GM19438 (cell line): ENCODE measurements around the gene BYSL.
"Not testable (repeated sequence)": the region's sequence is repeated elsewhere in the genome, so short reads cannot be mapped to it uniquely, and the experiment has no call there.

Experiments used
- ATAC-seq: cut with Tn5 transposase; IDR thresholded peaks from one replicate; pipeline ENCODE4 v1.9.1; 2021; ENCODE audit warnings: low read depth; ENCODE audit not compliant: unreplicated experiment

The BYSL gene

DNA sequence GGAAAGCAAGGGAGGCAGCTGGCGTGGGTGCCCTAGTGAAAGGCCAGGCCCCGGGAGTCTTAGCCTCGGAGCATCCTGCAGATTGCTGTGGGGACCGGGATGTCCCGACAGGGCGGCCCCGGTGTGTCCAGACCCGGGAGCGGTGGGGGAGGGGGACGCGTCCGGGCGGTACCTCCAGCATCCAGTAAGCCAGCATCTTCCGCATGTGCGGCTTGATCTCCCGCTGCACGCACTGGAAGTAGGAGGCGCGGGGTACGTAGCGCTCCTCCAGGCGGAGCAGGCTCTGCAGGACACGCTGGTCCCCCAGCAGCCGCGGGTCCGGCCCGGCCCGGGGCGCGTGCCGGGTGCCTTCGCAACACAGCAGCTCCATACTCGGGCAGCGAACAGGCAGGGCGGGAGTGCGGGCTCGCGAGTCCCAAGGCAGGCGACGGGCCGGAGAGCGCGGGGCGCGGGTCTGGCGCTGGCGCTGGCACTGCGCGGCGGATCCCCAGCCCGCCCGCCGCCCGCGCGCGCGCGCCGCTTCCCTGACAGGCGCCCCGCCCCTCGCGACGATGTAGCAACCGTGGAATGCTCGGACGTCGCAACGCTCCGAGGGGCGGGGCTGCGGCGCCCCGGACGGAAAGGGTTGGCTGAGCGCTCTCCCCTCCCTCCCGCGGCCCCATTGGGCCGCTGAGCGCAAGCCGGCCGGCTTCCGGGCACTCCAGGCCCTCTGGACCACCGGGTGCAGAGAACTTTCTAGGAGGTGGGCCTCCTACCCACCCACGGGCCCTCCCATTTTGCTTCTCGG lies 20.2 kb downstream of the BYSL start, which contains the start of gene CCND3:
Gene CCND3 (minus strand): TSS at position 529 of the 787 bp plus-strand sequence. CDS start 159 bp downstream, at position 370.
- ATAC-seq, result peak; percentile 83

DNA sequence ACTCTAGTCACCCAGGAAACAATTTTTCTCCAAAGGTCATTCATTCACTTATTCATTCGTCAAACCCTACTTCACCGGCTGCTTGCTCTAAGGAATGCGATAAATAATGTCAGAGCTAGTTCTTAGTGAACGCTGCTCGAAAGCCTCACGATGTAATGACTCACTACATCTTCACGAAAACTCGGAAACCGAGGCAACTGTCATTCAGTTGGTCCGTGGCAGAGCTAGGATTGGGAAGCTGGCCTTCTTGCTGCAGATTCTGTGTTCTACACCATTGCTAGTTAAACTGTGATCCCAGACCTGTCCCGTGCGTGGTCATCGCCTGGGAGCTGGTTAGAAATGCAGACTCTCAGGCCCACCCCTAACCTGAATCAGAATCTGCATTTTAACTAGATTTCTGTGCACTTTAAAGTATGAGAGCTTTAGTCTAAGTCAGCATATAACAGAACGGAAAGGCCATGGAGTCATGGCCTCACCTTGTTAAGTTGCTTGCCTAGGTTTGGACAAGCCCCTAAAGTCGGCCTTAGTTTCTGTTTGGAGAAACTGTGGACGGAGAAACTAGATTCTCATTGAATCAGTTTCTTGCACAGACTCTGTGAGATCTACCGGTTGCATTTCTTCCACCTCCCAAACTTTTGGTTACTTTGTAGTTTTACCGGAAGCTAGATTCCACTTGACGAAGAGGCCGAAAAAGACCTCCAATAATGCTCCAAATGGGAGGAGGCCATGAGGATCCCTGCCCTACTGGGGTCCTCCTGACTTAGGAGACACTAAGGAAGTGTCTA lies 21.0 kb downstream of the BYSL start:
- ATAC-seq, result no peak

DNA sequence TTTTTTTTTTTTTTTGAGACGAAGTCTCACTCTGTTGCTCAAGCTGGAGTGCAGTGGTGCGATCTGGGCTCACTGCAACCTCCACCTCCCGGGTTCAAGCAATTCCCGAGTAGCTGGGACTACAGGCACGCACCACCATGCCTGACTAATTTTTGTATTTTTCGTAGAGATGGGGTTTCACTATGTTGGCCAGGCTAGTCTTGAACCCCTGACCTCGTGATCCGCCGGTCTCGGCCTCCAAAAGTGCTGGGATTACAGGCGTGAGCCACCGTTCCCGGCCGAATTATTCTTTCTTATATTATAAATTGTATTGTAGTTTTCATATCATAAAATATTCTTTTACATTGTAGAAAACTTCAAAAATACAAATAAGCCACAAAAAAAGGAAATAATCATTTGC lies 21.6 kb downstream of the BYSL start:
- ATAC-seq, result not testable (repeated sequence)

DNA sequence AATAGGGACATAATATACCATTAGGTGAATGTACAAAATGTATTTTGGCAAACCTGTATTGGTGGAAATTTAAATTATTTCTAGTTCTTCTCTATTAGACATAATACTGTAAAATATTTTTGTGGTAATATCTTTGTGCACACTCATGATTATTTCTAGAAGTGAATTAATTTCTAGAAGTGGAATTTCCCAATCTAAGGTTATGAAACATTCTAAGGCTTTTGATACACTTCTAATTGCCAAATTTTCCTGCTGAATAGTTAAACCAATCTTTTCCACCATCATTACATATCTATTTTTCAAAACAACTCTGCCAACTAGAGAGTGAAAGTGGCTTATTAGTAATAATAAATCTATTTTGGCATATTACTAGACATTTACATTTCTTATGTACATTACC lies 22.2 kb downstream of the BYSL start:
- ATAC-seq, result no peak

DNA sequence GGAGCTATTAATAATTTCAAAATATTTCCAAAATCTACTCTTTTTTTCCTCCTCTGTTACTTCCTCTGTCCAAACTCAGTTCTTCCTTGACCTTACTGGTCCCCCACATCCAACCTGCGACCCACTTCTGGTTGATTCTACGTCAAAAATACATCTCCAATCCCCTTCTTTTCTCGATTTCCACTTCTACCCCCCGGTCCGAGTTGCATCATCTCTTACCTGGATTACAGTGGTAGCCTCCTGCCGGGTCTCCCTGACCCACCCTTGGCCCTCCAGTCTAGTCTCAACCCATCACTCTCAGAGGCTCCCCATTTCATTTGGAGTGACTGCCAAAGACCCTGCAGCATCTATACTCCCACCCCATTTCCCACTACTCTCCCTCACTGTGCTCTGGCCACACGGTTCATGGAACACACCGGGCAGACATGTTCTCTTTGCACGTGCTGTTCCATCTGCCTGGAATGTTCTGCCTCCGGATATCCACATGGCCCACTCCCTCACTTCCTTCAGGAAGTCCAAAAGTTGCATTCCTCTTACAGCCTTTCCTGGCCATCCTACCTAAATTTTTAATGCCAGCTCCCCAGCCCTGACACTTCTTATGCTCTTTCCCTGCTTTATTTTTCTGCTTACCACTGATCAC lies 26.4 kb downstream of the BYSL start:
- no peak for ATAC-seq

DNA sequence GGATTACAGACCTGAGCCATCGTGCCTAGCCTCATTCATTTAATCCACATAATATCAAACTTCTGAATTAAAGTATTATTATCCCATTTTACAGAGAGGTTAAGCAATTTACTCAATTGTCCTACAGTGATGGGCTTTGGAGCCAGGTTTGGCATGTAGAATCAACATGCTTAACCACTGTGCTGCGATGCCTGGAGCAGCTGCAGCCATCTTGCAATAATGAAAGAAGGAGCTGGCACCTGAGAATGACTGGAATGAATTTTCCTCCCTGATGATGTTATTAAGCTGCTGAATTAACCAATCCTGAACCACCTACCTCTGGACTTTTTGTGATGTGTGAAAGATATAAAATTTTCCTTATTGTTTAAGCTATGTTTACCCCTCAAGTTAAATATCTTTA lies 33.4 kb downstream of the BYSL start:
- no peak for ATAC-seq

DNA sequence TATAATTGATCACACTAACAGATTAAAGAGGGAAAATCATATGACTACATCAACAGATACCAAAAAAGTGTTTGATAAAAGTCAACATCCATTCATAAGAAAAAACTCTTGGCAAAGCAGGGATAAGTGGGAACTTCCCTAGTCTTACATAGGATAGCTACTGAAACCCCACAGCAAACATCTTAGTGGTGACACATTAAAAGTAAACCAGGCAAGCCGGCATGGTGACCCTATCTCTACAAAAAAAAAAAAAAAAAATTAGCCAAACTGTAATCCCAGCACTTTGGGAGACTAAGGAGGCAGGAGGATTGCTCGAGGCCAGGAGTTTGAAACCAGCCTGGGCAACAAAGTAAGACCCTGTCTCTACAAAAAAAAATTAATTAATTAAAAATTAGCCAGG lies 34.1 kb downstream of the BYSL start:
- ATAC-seq, result no peak

DNA sequence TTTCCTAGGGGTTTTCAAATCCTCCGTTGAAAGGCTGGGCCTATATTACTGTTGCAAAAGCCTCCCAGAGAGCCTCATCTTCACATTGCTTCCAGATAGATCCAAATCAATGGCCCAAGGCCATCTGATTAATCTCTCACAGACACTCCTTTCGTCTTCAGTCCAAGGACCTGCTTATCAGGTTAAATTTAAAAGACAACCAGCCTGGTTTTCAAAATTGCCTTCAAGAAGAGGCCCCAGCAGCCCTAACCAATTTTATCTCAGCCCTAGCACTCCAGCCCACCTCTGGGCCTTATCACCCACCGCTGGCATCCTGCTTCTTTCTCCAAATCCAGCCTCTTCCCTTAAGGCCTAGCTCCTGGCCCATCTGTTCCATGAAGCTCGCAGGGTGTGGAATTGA lies 35.8 kb downstream of the BYSL start:
- no peak for ATAC-seq

DNA sequence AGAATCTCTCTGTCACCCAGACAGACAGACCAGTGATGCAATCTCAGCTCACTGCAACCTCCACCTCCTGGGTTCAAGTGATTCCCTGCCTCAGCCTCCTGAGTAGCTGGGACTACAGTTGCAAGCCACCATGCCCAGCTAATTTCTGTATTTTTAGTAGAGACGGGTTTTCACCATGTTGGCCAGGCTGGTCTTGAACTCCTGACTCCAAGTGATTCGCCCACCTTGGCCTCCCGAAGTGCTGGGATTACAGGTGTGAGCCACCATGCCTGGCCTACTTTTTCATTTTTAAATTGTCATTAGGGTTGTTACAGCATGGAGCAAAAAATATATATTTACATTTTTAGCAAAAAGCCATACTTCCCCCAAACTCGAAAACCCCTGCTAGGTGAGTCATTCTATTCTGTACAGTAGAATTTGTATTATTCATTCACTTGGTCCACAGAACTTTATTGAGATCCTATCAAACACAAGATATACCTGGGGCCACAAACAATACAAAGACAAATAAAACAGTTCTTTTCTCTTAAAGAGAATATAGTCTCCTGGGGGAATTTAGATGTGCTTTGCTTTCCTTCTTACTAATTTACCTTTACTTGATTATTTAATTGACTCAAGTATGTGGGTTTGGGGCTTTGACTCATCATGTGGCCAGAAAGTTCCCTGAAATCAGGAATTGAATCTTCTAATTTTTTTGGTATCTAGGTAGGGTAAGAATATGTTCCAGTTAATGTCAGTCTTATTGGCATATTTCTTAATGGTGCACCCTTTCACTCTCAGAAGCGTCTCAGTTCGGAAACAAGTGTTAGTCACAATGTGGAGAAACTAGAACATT lies 36.9 kb downstream of the BYSL start:
- no peak for ATAC-seq

DNA sequence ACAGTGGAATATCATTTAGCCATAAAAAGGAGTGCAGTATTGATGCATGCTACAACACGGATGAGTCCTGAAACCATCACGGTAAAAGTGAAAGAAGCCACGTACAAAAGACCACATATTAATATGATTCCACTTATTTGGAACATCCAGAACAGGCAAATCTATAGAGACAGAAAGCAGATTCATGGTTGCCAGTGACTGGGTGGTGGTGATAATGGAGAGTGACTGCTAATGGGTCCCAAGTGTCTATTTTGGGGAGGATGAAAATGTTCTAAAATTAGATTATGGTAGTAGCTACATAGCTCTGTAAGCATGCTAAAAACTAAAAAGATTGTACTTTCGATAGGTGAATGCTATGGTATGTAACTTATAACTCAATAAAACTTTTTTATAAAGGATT lies 38.7 kb downstream of the BYSL start:
- no peak for ATAC-seq

DNA sequence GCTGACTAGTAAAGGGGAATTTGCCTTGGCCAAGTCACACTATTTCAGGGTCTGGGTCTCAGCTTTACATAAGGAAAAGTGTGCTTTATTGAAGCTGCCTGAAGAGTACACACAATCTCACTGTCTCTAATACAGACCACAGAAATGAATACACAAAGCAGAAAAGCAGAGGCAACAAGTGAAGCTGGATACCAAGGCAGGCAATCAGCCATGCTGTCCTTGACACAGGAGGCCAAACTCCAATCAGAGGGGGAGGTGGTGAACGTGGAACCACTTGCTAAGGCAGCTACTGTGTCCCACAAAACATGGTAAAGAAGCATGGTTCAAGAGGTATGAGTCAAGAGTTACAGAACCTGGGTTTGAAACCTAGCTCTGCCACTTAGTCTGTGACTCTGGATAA lies 42.1 kb downstream of the BYSL start:
- ATAC-seq, result no peak

DNA sequence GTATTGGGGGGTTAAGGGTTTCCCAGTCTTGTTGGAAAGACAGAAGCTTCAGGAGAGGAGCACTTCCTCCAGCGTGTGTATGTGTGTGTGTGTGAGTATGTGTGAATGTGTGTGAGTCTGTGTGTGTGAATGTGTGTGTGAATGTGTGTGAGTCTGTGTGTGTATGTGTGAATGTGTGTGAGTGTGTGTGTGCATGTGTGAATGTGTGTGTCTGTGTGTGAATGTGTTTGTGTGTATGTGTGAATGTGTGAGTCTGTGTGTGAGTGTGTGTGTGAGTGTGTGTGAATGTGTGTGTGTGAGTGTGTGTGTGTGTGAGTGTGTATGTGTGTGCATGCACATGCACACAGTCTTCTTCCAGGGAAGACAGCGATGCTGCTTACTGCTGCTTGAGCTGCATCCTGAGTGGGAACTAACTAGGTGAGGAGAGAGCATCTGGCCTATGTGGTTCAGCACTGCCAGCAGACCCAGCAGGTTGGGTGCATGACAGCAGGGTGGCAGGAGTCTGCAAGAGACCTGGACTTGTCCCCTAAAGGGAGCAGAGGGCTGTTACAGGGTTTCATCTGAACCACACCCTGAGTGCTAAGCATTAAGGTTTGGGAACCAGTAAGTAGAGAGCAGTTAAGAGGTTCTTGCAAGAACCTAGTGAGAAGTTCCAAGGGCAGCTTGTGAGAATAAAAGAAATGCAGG lies 43.0 kb downstream of the BYSL start:
- ATAC-seq, result no peak

DNA sequence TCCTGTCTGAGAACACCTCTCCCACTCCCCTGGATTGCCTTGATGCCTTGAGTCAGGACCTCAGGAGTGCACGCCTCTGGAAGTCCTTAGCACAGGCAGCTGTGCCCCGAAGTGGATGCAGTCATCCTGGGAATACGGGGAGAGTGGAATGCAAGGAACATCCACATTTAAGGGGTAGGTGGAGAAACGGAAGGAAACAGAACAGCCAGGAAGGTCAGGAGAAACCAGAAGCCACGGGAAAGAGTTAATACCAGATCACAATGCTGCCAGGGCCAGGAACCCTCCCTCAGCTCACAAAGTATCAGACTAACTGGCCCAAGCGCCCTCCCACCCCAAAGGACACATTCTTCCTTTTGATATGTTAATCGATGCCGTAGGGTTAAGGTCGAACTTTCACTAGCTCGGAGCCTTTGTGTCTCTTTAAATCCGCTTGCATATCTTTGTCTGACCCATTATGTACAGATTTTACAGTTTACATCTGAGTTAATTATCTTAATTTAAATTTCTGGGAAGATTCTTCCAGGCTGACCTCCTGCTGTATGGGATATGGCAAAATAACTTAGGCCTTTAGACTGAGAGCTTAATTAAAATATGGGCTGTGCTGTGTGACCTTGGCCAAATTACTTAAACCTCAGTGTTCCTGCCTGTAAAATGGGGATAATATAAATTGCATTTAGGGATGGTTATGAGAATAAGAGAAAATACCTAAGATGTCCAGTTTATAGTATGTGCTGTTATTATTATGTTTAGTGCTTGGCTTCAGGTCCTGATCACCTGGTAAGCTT lies 44.3 kb downstream of the BYSL start:
- no peak for ATAC-seq

DNA sequence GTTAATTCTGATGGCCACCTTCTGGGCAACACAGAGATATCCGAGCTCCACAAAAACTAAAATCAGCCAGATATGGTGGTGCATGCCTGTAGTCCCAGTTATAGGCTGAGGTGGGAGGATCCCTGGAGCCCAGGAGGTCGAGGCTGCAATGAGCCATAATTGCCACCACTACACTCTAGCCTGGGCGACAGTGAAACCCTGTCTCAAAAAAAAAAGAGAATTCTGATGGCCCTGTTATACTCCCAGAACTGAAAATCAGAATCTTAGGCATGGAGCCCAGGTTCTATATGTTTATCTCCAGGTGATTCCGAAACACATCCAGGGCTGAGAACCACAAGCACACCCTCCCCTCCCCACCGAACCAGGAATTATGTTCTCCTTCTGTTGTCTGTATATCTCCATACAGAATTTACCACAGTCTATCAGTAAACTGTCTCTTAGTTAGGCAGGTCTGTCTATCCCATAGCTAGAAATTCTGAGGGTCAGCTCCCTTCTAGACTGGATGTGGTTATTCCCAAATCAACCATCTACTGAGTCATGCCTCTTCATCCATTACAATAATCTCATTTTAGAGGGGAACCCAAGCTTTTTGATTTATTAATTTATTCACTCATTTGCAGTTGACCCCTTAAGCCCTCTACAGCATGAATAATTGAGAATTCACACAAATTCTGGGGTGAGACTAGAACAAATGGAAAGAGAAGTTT lies 45.1 kb downstream of the BYSL start:
- no peak for ATAC-seq

DNA sequence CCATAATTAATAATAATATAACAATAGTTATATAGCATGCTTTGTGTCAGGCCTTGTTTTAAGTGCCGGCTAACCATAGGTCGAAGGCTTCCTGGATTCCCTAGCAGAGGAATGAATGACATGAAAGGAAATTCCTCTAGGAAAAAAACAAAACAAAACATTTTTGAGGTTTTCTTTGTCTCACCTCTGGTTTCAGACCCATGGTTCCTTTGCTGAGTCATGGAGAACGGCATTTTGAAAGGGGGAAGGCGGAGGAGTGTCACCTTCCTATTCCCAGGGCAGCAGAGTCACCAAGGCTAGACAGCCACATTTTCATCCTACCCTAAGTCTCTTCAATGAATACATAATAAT lies 45.6 kb downstream of the BYSL start:
- no peak for ATAC-seq

DNA sequence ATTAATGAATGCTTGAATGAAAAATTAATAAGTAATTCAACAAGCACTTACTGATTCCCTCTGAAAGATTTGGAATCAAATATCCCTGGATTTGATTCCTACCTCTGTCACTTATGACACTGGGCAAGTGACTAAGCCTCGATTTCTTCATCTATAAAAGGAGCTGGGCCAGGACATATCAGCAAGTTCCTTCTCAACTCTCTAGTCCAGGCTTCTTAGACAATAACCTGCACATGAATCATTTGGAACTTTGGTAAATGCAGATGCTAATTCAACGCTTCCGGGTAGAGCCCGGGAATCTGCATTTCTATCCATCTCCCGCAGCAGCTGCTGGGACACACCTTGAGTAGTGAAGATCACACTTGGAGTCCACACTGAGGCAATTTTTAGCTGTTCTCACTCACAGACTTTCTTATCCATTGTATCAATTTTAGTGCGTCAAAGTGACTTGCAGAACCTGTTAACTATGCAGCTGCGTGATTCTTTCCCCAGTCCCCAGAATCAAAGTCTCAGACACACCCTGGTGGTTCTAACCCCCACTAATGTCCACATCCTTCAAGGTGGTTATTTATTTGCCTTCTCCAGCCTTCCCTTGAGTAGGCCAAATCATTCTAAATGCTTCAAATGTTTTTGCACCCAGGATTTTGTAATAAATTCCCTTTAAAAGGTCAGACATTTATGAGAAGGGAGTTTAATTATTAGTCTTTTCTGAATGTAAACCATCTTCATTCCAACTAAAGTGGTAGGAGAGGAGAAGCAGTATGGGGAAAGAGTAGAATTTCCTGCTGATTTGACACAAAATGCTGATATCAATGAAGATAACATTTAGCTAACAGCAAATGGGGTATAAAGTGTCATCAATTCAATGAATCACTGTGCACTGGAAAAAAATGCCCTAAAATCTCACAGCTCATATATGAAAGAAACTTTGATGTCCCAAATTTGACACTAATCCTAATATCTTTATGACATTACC lies 46.3 kb downstream of the BYSL start:
- no peak for ATAC-seq

DNA sequence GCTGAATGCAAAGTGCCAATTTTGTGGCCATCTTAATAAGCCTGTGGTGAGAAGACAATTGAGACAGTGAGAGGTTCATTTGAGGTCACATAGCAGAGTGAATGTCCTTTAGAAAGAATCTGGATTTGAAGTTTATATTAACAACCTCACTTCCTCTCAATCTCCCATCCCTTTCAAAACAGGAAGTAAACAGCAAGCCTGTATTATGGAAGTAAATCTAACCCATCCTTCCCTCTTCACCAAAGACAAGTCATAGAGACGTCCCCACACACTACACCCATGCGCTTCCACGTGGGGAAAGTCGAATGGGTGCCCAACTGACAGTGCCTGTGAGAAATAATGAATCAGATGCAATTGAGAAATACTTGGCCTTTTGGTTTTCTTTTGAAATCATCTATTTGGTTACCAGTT lies 49.1 kb downstream of the BYSL start:
- ATAC-seq, result no peak

DNA sequence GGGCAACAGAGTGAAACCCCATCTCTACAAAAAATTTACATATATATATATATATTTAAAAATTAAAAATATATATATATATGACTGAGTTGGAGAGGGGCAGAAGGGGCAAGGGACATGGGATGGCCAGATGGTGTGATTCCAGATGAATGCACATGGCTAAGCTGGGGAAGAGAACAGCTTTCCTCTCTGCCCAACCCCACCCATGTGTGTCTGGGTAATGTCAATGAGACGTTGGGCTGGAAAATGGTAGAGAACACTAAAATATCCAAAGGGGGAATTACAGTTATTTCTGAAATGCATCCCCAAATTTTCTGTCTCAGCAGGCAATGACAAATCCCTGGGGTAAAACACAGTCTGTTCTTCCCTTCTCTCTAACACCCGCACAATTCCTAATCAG lies 51.5 kb downstream of the BYSL start:
- no peak for ATAC-seq
